Neural progenitor cell (in vitro differentiated cells): Measurements from ENCODE around the gene ARMC10.

ENCODE experiments used
- EZH2 ChIP-seq: fragments of 200-600 bp; sonication (generic); IDR thresholded peaks from 2 replicates; pipeline ENCODE4 v1.6.1; 2017; ENCODE audit warnings: antibody characterized with exemption, mild to moderate bottlenecking, moderate library complexity
- TF ChIP-seq, protein P1 (sequence below): fragments of 200-600 bp; sonication (generic); IDR thresholded peaks from 2 replicates; pipeline ENCODE4 v1.5.1; 2017; ENCODE audit warnings: antibody characterized with exemption, mild to moderate bottlenecking

DNA sequence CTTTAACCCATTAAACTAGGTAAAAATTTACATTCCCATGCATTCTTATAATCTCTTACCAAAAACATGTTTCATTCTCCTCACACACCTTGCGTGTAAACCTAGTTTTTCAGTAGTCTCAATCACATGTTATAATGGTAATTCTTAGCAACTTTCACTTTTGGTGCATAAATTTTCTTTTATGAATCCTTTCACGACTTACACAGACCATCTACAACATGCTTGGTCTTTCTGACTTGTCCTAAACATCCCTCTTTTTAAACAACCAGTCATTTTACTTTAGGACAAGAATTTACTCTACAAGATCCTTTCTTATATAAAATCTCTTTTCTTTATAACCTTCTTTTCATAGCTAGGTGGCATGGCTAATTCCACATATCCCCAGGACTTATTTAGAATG lies 26.1 kb upstream of the ARMC10 start:
- TF ChIP-seq, protein P1, sequence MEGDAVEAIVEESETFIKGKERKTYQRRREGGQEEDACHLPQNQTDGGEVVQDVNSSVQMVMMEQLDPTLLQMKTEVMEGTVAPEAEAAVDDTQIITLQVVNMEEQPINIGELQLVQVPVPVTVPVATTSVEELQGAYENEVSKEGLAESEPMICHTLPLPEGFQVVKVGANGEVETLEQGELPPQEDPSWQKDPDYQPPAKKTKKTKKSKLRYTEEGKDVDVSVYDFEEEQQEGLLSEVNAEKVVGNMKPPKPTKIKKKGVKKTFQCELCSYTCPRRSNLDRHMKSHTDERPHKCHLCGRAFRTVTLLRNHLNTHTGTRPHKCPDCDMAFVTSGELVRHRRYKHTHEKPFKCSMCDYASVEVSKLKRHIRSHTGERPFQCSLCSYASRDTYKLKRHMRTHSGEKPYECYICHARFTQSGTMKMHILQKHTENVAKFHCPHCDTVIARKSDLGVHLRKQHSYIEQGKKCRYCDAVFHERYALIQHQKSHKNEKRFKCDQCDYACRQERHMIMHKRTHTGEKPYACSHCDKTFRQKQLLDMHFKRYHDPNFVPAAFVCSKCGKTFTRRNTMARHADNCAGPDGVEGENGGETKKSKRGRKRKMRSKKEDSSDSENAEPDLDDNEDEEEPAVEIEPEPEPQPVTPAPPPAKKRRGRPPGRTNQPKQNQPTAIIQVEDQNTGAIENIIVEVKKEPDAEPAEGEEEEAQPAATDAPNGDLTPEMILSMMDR: no peak
- TF ChIP-seq EZH2: no peak
